Fibroblast of peridontal ligament (primary cell): ENCODE measurements around the gene TRANK1.

Experiments used
- DNase-seq: peaks from one replicate; pipeline ENCODE4 v3.0.0-alpha.2; 2010; ENCODE audit errors: extremely low read depth

The TRANK1 gene

GRCh38 chr3:36803091-36803791 lies 141.6 kb downstream of the TRANK1 start:
- DNase-seq = no peak

DNA sequence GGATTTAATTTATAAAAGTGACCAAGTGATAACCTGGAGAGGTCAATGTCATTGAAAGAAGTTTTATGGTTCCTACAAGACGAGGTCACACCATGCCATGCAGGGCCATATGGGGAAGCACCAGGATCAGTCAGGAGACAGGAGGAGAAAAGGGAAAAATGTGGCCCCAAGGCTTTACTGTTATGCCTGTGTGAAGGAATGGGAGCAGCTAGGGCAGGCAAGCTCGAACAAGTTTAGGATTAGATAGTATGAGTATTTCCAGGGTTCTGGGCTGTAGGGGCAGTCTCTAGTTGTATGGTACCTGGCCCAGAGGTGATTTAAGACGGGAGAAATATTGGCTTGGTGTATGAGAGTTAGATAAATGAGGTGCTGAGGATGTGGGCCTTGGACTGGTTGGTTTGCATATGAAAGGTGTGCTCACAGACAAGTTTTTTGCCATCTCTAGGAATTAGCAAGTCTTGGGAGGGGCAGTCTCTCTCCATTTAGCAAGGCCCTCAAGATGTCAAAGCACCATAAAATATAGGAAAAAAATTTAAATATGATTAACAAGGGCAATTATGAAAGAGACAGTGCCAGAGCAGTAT lies 144.2 kb downstream of the TRANK1 start:
- no peak for DNase-seq

DNA sequence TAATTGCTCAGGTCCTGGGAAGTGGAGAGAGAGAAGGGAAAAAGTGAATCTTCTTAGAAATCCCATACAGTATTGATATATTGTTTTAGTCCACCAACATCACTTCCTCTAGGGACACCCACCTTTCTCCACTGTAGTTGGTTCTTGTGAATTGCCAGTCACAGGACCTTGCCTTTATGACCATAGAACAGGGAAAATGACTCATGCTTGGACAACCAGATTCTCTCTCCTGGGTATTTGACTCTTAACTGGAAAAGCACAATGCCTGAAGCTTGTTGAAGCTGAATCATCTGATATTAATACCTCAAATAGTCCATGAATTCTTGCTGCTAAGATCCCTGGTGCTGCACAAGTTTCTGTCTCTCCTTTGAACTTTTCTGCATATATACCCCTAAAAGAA lies 148.0 kb downstream of the TRANK1 start:
- DNase-seq = peak; percentile 37

DNA sequence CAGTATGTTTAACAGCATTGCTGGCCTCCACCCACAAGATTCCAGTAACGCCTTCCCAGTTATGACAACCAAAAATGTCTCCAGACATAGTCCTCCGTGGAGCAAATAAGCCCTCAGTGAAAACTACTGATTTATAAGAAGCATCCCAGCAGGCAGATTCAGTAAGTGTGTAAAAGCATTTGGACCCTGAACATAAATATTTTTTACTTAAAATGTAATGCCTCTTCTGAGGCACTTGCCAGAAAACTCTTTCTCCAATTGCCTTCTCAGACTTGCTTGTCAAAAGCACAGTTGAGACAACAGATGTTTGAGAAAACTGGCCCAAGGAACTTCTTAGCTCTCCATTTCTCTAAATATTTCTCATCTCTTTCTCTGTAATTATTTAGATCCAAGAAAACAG lies 148.7 kb downstream of the TRANK1 start:
- DNase-seq = no peak

GRCh38 chr3:36795622-36796021 lies 149.2 kb downstream of the TRANK1 start:
- DNase-seq = no peak

DNA sequence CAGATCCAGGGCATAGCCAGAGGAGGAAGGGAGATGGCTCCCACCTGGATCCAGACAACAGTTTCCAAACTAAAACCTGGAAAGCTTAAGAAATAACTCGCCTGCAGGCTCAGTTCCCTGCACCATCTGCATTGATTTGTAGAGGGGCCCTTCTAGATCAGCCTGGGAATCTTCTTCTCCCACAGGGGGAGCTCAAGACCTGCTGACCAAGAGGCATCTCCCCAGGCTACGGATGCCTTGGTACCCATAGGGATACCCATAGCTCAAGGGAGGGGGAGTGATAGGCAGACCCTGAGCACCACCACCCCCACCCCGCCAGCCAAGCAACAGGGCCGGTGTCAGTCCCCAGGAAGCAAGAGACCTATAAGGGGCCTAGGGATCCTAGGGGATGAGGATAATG lies 152.5 kb downstream of the TRANK1 start:
- DNase-seq = peak; percentile 19

- no peak for DNase-seq
Measured at GRCh38 chr3:36790765-36791164, 154.1 kb downstream of the TRANK1 start.

DNA sequence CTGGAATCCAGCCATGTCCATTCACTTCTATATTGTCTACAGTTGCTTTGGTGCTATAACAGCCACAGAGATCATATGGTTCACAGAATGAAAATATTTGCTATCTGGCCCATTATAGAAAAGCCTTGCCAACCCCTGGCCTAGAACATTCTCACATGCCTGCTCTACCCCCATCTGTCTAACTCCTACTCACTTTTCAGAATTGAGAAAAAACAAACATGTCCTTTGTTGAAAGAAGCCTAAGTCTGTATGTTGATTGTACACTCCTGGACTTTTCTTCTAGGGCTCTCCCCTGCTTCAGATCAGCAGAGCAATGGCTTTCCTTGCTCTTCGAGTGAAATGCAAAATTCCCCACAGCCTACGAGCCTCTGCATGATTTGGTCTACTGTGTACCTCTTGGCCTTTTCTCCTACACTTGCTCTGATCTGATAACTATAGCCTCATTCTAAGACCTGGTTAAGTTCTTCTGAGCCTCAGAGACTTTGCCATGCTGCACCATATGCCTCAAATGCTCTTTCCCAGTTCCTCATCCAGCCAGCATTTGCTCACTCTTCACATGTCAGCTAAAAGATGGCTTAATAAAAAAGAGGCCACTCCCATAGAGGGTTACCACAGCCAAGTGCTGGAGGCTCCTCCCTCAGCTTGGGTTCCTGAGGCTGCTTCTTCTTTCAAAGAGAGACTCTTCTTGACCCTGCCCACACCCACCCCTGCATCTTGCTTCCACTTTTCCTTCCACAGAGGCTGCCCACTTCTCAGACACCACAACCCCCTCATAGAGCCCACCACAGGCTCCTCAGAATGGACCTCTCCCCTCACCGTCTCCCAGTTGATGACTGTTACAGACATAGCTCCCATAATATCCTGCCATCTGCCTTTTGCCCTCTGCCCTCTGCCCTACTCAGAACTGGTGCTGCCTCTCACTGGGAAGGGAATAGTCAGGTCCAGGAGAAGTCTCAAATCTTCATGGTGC lies 157.6 kb downstream of the TRANK1 start:
- DNase-seq = no peak

- DNase-seq = peak; percentile 51
Measured at GRCh38 chr3:36784138-36784635, 160.7 kb downstream of the TRANK1 start.

DNA sequence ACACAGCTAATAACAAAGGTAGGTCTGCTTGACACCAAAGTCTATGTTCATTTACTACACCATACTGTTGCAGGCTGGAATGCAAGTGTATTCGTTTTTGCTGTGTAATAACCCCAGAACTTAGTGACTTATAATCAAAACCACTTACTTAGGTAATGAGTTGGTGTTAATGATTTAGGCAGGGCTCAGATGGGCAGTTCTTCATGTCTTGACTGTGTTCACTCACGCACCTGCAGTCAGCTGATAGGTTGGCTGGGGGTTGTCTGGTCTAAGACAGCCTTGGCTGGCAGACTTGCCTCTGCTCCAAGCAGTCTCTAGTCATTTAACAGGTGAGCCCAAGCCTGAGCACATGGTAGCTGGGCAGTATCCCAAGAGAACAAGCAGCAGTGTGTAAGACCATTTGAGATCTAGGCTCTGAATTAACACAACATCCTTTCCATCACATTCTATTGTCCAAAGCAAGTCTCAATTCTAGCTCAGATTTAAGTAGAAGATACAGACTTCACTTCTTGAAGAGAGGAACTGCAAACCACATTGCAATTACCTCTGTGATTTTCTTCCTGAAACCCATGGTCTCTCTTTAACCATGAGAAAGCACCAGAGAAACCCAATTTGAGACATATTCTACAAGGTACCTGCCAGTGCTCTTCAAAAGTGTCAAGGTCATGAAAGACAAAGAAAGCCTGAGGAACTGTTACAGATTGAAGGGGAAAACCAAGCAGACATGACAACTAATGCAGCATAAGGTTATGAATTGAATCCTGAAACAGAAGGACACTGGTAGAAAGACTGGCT lies 167.2 kb downstream of the TRANK1 start:
- DNase-seq = no peak
